Embryonic facial prominence (tissue), 1 donor: ENCODE data around the gene PLAC8L1.

Experiments used
- DNase-seq: peaks from one replicate; pipeline ENCODE4 v3.0.0-alpha.2; 2016; ENCODE audit errors: extremely low spot score

The PLAC8L1 gene

GRCh38 chr5:146042628-146043279 lies 62.6 kb downstream of the PLAC8L1 start:
- DNase-seq, result no peak

GRCh38 chr5:146041180-146041789 lies 64.1 kb downstream of the PLAC8L1 start:
- DNase-seq, result no peak

GRCh38 chr5:146040527-146040926 lies 64.8 kb downstream of the PLAC8L1 start:
- DNase-seq, result no peak

GRCh38 chr5:146039420-146039819 lies 66.0 kb downstream of the PLAC8L1 start:
- DNase-seq, result no peak

GRCh38 chr5:146034605-146035004 lies 70.8 kb downstream of the PLAC8L1 start:
- no peak for DNase-seq
